Activated gamma-delta T cell treated with anti-CD3 and anti-CD28 coated beads, Interleukin-2, amount 50 U/mL, for 16 hours (primary cell): ENCODE results near the gene FAM200A.
"Not testable (repeated sequence)": the region's sequence is repeated elsewhere in the genome, so short reads cannot be mapped to it uniquely, and the experiment has no call there.

Source experiments
- DNase-seq: peaks from one replicate; pipeline ENCODE4 v3.0.0-alpha.2; 2020; ENCODE audit warnings: low read depth

The FAM200A gene

GRCh38 chr7:99504281-99504602 lies 47.7 kb downstream of the FAM200A start:
- no peak for DNase-seq

GRCh38 chr7:99501236-99501635 lies 50.7 kb downstream of the FAM200A start:
- DNase-seq, result not testable (repeated sequence)

GRCh38 chr7:99500637-99501009 lies 51.3 kb downstream of the FAM200A start:
- DNase-seq, result no peak

DNA sequence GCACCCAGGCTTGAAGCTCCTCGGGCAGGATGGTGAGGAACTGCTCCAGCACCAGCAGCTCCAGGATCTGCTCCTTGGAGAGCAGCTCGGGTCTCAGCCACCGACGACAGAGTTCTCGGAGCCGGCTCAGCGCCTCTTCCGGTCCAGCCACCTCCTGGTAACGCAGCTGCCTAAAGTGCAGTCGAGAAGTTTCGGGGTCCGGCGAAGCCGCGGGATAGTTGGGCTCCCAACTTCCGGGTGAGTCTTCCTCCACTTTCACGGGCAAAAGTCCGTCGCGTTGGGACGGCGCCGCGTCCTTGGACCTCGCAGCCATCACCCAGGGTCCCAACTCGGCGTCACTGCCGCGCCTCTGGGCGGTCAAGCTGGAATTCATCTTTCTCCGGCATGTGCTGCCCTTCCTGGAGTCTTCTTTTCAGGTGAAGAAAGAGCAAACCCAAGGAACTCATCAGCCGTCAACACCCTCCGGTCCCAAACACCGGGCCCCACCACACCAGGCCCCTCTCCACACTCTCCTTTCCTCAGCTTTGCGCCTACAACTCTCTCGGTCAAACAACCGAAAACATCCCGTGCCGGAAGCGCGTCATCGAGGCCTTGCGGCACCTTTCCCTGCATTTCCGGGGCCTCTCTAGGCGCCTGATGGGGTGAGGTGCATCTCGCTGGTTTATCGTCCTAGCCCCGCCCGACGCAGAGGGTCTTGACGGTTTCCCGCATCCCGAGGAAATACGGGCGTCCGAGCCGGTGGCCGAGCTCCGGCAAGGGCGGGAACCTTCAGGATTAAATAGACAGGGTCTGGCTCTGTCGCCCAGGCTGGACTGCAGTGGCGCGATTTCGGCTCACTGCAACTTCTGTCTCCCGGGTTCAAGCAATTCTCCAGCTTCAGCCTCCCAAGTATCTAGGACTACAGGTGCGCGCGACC lies 51.9 kb downstream of the FAM200A start, which contains the start of gene ZNF394:
Gene ZNF394 (minus strand): TSS at position 561 of the 916 bp plus-strand sequence. CDS start 188 bp downstream, at position 373.
- peak; percentile 84 for DNase-seq

DNA sequence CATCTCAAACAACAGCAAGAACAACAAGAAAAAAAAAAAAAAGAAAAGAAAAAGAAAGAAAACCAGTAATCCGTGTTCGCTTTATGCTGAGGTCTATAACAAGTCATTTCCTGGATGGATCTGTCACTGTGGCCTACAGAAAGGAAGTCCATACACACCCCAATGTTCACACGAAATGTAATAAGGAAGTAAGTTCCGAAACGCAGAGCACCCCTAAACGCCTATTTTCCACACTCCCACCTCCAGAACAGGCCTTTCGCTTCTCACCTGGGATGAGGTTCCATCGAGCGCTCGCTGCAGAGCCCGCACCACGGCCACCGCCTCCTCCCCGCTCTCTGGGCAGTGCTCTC lies 52.6 kb downstream of the FAM200A start:
- DNase-seq, result no peak

- no peak for DNase-seq
Measured at GRCh38 chr7:99498546-99498944, 53.4 kb downstream of the FAM200A start.

DNA sequence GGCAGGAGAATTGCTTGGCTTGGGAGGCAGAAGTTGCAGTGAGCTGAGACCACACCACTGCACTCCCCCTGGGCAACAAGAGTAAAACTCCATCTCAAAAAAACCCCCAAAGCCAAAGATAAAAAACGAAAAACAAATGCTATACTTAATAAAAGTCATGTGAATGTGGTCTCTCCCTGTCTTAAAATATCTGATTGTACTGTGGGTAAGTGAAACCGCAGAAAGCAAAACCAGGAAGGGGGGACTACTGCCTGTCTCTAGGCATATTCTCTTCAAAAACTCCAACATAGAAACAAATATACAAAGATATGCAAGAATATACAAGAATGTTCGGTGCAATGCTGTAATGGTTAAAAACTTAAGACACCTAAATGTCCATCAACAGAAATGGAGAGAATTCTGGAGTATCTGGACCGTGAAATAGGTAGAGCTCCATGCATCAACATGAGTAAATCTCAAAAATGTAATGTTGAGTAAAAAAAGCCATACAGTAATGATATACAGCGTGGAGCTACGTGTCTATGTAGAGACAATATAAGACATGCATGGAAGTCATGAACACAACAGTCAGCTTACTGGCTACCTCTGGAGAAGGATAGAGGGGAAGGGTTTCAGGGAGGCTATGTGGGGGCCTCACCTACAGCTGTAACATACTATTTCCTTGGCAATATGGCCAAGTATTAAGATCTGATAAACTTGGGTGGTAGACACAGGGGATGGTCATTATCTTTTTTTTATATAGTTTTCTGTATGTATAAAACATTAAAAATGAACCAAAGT lies 54.0 kb downstream of the FAM200A start:
- no peak for DNase-seq
